Right lobe of liver (tissue), 6 donors: ENCODE data around the gene MS4A14. TPM values are rescaled to one million over a fixed set of nuclear protein-coding genes. Genes with fewer than 3 reads are reported as not detected.
"Not testable (repeated sequence)": the region's sequence is repeated elsewhere in the genome, so short reads cannot be mapped to it uniquely, and the experiment has no call there.

Experiments
- ATAC-seq, 4 donors: fragments of 200-7000 bp; cut with Tn5 transposase; one replicate each; pipeline ENCODE4 v1.9.1; 2020; ENCODE audit warnings: mild to moderate bottlenecking in 4 of 4, moderate library complexity in 4 of 4
- DNase-seq, 3 donors: peaks; one replicate each; pipeline ENCODE4 v3.0.0-alpha.2; 2020
- H3K27ac ChIP-seq, 3 donors: fragments of 200-600 bp; one replicate each; pipeline ENCODE4 v1.8.0; 2022
- H3K27me3 ChIP-seq, 2 donors: fragments of 200-600 bp; one replicate each; pipeline ENCODE4 v1.8.0; 2022
- H3K36me3 ChIP-seq, 4 donors: fragments of 200-600 bp; sonication (generic) in 1 of 4; one replicate each; pipeline versions ENCODE4 v1.5.1 to v1.8.0; 2017 to 2022; ENCODE audit warnings: control low read depth in 1 of 4
- H3K4me1 ChIP-seq, 4 donors: fragments of 200-600 bp; sonication (generic) in 1 of 4; one replicate each; pipeline versions ENCODE4 v1.5.1 to v1.8.0; 2017 to 2022; ENCODE audit warnings: control low read depth in 1 of 4
- H3K4me3 ChIP-seq, 3 donors: fragments of 200-600 bp; one replicate each; pipeline ENCODE4 v1.8.0; 2022
- H3K9me3 ChIP-seq, 4 donors: fragments of 200-600 bp; sonication (generic) in 1 of 4; one replicate each; pipeline versions ENCODE4 v1.5.1 to v1.8.0; 2017 to 2022; ENCODE audit warnings: control low read depth in 1 of 4
- POLR2A ChIP-seq: fragments of 450-650 bp; IDR thresholded peaks from one replicate; pipeline ENCODE4 v1.6.1; 2017; ENCODE audit warnings: antibody characterized with exemption, mild to moderate bottlenecking
- WGBS: methylation state at CpG from one replicate; pipeline ENCODE4 v1.1.6; 2018; ENCODE audit warnings: low coverage, low lambda C conversion rate; ENCODE audit not compliant: insufficient coverage; ENCODE audit errors: missing lambda C conversion rate; 5-methylcytosine and 5-hydroxymethylcytosine counted together
- intact Hi-C, 2 donors: fragments of 100-400 bp; cut with DNase I; formaldehyde crosslinking; loops; one replicate each; pipeline versions ENCODE4 v1.11.2 to v1.14.1; 2022
- total RNA-seq, 6 experiments: library from RNA; depleted of rRNA in 2 of 6; stranded (reverse); fragments of >200 nt in 2 of 6; fragmentation: NEBNext Ultra II Directional in 3 of 6; extraction: Animal tissue kit (Norgen Biotek cat#: 25700) in 3 of 6; gene quantifications; one replicate each; pipeline versions ENCODE4 v1.1.0 to v1.2.4, GENCODE V29; 2016 to 2023
- TF ChIP-seq, protein P1 (sequence below), 4 donors: fragments of 200-600 bp in 3 of 4; fragments of 450-650 bp in 1 of 4; IDR thresholded peaks; one replicate each; pipeline versions ENCODE4 v1.5.1 to v1.8.0; 2016 to 2022; ENCODE audit warnings: antibody characterized with exemption in 4 of 4, mild to moderate bottlenecking in 2 of 4
- donor health status: DM: no; HTN: yes; CAD: no.
- donor health status: DM: no; HTN: no; CAD: no.
- donor health status: DM: no; HTN: no; CAD: no.
- donor health status: DM: no; HTN: yes; CAD: no.
- donor health status: DM: no; HTN: yes; CAD: no.

The MS4A14 gene
- total RNA-seq, 6 experiments from 2014 or later = 0.53 to 0.98 (median 0.88) TPM

DNA sequence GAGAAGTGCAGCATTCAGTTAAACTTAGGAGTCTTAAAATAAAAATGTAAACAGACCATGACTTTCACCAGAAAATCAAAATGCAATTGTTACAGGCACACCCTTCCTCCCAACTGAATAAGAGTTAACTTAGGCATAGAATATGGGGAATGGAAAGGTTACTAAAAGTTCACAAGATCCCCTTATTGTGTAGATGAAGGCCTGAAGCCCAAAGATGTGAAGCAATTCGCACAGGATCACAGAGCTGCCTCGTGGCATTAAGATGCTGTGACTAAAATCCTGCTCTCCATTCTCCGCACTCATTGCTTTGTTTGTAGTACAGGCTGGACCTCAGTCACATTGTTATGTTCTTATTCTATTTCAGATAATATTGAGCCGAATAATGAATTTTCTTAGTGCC, 37.1 kb downstream of the MS4A14 start:
- H3K4me1 ChIP-seq = no peaks in the 10 kb centered on the region
- H3K4me3 ChIP-seq = no peak overlapping the region
- intact Hi-C loops = no loop called here
- H3K27me3 ChIP-seq = no peaks in the 10 kb centered on the region
- H3K27ac ChIP-seq = no peak overlapping the region
- TF ChIP-seq, protein P1, sequence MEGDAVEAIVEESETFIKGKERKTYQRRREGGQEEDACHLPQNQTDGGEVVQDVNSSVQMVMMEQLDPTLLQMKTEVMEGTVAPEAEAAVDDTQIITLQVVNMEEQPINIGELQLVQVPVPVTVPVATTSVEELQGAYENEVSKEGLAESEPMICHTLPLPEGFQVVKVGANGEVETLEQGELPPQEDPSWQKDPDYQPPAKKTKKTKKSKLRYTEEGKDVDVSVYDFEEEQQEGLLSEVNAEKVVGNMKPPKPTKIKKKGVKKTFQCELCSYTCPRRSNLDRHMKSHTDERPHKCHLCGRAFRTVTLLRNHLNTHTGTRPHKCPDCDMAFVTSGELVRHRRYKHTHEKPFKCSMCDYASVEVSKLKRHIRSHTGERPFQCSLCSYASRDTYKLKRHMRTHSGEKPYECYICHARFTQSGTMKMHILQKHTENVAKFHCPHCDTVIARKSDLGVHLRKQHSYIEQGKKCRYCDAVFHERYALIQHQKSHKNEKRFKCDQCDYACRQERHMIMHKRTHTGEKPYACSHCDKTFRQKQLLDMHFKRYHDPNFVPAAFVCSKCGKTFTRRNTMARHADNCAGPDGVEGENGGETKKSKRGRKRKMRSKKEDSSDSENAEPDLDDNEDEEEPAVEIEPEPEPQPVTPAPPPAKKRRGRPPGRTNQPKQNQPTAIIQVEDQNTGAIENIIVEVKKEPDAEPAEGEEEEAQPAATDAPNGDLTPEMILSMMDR (IDR thresholded peaks at IDR 0.05) = no peak
- TF ChIP-seq POLR2A = no peak
- no peaks in the 10 kb centered on the region for H3K9me3 ChIP-seq
- 32% methylated on average over 3 of the region's 4 CpGs for WGBS
- ATAC-seq (no peak), DNase-seq (no peak)
- H3K36me3 ChIP-seq = no peaks in the 10 kb centered on the region

DNA sequence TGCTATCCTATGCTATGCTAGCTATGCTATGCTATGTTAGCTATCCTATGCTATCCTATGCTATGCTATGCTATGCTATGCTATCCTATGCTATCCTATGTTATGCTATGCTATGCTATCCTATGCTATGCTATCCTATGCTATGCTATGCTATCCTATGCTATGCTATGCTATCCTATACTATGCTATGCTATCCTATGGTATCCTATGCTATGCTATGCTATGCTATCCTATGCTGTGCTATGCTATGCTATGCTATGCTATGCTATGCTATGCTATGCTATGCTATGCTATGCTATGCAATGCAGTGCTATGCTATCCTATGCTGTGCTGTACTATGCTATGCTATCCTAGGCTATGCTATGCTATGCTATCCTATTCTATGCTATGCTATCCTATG, 50.8 kb downstream of the MS4A14 start:
- H3K36me3 ChIP-seq = no peaks in the 10 kb centered on the region
- DNase-seq (no peak), ATAC-seq (no peak)
- no peak overlapping the region for H3K27ac ChIP-seq
- no peaks in the 10 kb centered on the region for H3K9me3 ChIP-seq
- H3K4me3 ChIP-seq = no peak overlapping the region
- TF ChIP-seq, protein P1 (IDR thresholded peaks at IDR 0.05) = no peak
- no peak for TF ChIP-seq POLR2A
- H3K27me3 ChIP-seq = no peaks in the 10 kb centered on the region
- H3K4me1 ChIP-seq = no peaks in the 10 kb centered on the region
- intact Hi-C loops = no loop called here

DNA sequence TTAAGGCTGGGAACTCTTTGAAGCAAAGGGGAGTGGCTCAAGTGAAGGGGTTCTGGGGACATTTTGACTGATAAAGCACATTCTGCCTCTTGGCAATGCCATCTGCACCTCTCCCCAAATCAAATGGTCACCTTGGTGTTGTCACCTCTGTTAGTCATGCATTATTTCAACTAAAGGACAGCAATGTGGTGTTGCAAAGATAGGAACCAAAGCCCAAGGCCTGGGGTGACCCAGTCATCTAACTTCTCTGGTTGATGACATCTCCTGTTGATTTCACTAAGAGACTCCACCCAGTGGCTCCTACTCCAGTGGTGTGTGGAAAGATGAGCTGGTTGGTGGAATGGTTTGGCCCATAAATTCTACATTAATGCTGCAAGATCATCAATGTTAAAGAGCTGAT, 51.6 kb downstream of the MS4A14 start:
- DNase-seq = no peak
- no peak overlapping the region for H3K27ac ChIP-seq
- H3K27me3 ChIP-seq = no peaks in the 10 kb centered on the region
- TF ChIP-seq, protein P1 (IDR thresholded peaks at IDR 0.05) = no peak
- no peak for TF ChIP-seq POLR2A
- no peaks in the 10 kb centered on the region for H3K4me1 ChIP-seq
- no peak for ATAC-seq
- intact Hi-C loops = no loop called here
- no peaks in the 10 kb centered on the region for H3K9me3 ChIP-seq
- no peaks in the 10 kb centered on the region for H3K36me3 ChIP-seq
- H3K4me3 ChIP-seq = no peak overlapping the region

DNA sequence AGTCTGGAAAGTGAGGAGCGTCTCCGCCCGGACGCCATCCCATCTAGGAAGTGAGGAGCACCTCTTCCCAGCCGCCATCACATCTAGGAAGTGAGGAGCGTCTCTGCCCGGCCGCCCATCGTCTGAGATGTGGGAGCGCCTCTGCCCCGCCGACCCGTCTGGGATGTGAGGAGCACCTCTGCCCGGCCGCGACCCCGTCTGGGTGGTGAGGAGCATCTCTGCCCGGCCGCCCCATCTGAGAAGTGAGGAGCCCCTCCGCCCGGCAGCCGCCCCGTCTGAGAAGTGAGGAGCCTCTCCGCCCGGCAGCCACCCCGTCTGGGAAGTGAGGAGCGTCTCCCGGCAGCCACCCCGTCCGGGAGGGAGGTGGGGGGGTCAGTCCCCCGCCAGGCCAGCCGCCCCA, 54.9 kb downstream of the MS4A14 start:
- H3K36me3 ChIP-seq, H3K9me3 ChIP-seq, H3K4me1 ChIP-seq, DNase-seq, H3K4me3 ChIP-seq, H3K27ac ChIP-seq, intact Hi-C loops, ATAC-seq, H3K27me3 ChIP-seq: not testable (repeated sequence)
- 60% methylated on average over 1 of the region's 32 CpGs for WGBS

- no peak for DNase-seq
- H3K27ac ChIP-seq = no peak overlapping the region
Observed at GRCh38 chr11:60454212-60454611, 58.0 kb downstream of the MS4A14 start.

More at GRCh38 chr11:60454212-60454611, 58.0 kb downstream of the MS4A14 start:
- H3K9me3 ChIP-seq = no peaks in the 10 kb centered on the region
- no peak overlapping the region for H3K4me3 ChIP-seq
- no peaks in the 10 kb centered on the region for H3K27me3 ChIP-seq
- H3K4me1 ChIP-seq = no peaks in the 10 kb centered on the region
- TF ChIP-seq POLR2A = no peak
- TF ChIP-seq, protein P1 (IDR thresholded peaks at IDR 0.05) = no peak
- no peak for ATAC-seq
- intact Hi-C loops = no loop called here
- no peaks in the 10 kb centered on the region for H3K36me3 ChIP-seq
